ENCODE data around the gene CERS2.

The CERS2 gene

GRCh38 chr1:150995896-150996295, 21.3 kb upstream of the CERS2 start:
- Histone ChIP-seq H3K4me3 (ENCODE audit: low read length) (no peak overlapping the region), H3K9me3 (ENCODE audit: control insufficient read depth, low read depth, low read length) (no peaks in the 10 kb centered on the region), H3K4me1 (ENCODE audit: control insufficient read depth, low read depth, low read length) (no peaks in the 10 kb centered on the region), H3K36me3 (ENCODE audit: control insufficient read depth, low read depth, low read length) (no peaks in the 10 kb centered on the region), H3K27me3 (ENCODE audit: control insufficient read depth, insufficient read depth, low read length) (no peaks in the 10 kb centered on the region), H3K27ac (ENCODE audit: low read length) (no peak overlapping the region), H3K9ac (ENCODE audit: low read length) (no peak overlapping the region)

GRCh38 chr1:150995460-150995859, 20.8 kb upstream of the CERS2 start:
- Histone ChIP-seq H3K4me3 (ENCODE audit: low read length) (no peak overlapping the region), H3K27me3 (ENCODE audit: control insufficient read depth, insufficient read depth, low read length) (no peaks in the 10 kb centered on the region), H3K27ac (ENCODE audit: low read length) (no peak overlapping the region), H3K9me3 (ENCODE audit: control insufficient read depth, low read depth, low read length) (no peaks in the 10 kb centered on the region), H3K4me1 (ENCODE audit: control insufficient read depth, low read depth, low read length) (no peaks in the 10 kb centered on the region), H3K9ac (ENCODE audit: low read length) (no peak overlapping the region), H3K36me3 (ENCODE audit: control insufficient read depth, low read depth, low read length) (no peaks in the 10 kb centered on the region)

- Histone ChIP-seq H3K36me3 (ENCODE audit: control insufficient read depth, low read depth, low read length) (no peaks in the 10 kb centered on the region), H3K27me3 (ENCODE audit: control insufficient read depth, insufficient read depth, low read length) (no peaks in the 10 kb centered on the region), H3K9ac (ENCODE audit: low read length) (no peak overlapping the region), H3K9me3 (ENCODE audit: control insufficient read depth, low read depth, low read length) (no peaks in the 10 kb centered on the region), H3K4me3 (ENCODE audit: low read length) (no peak overlapping the region), H3K27ac (ENCODE audit: low read length) (no peak overlapping the region), H3K4me1 (ENCODE audit: control insufficient read depth, low read depth, low read length) (no peaks in the 10 kb centered on the region)
These were observed 19.6 kb upstream of the CERS2 start for GRCh38 chr1:150994248-150994647.

- H3K9me3 ChIP-seq (ENCODE audit: control insufficient read depth, low read depth, low read length), result no peaks in the 10 kb centered on the region
- no peak overlapping the region for H3K4me3 ChIP-seq (ENCODE audit: low read length)
- H3K4me1 ChIP-seq (ENCODE audit: control insufficient read depth, low read depth, low read length), result no peaks in the 10 kb centered on the region
- no peaks in the 10 kb centered on the region for H3K27me3 ChIP-seq (ENCODE audit: control insufficient read depth, insufficient read depth, low read length)
- H3K36me3 ChIP-seq (ENCODE audit: control insufficient read depth, low read depth, low read length), result no peaks in the 10 kb centered on the region
- no peak overlapping the region for H3K27ac ChIP-seq (ENCODE audit: low read length)
- H3K9ac ChIP-seq (ENCODE audit: low read length), result no peak overlapping the region
These were observed 18.0 kb upstream of the CERS2 start for GRCh38 chr1:150992626-150993025.

GRCh38 chr1:150987924-150988323, 13.3 kb upstream of the CERS2 start:
- Histone ChIP-seq H3K9ac (ENCODE audit: low read length) (no peak overlapping the region), H3K36me3 (ENCODE audit: control insufficient read depth, low read depth, low read length) (no peaks in the 10 kb centered on the region), H3K27ac (ENCODE audit: low read length) (no peak overlapping the region), H3K27me3 (ENCODE audit: control insufficient read depth, insufficient read depth, low read length) (no peaks in the 10 kb centered on the region), H3K4me1 (ENCODE audit: control insufficient read depth, low read depth, low read length) (no peaks in the 10 kb centered on the region), H3K9me3 (ENCODE audit: control insufficient read depth, low read depth, low read length) (no peaks in the 10 kb centered on the region), H3K4me3 (ENCODE audit: low read length) (no peak overlapping the region)

GRCh38 chr1:150985179-150985825, 10.7 kb upstream of the CERS2 start:
- H3K4me3 ChIP-seq (ENCODE audit: low read length), result no peak overlapping the region
- H3K9me3 ChIP-seq (ENCODE audit: control insufficient read depth, low read depth, low read length), result no peaks in the 10 kb centered on the region
- no peak overlapping the region for H3K27ac ChIP-seq (ENCODE audit: low read length)
- H3K9ac ChIP-seq (ENCODE audit: low read length), result no peak overlapping the region
- no peaks in the 10 kb centered on the region for H3K36me3 ChIP-seq (ENCODE audit: control insufficient read depth, low read depth, low read length)
- peaks cover 15% of the 10 kb centered on the region for H3K4me1 ChIP-seq (ENCODE audit: control insufficient read depth, low read depth, low read length)
- H3K27me3 ChIP-seq (ENCODE audit: control insufficient read depth, insufficient read depth, low read length), result no peaks in the 10 kb centered on the region

- H3K27me3 ChIP-seq (ENCODE audit: control insufficient read depth, insufficient read depth, low read length), result no peaks in the 10 kb centered on the region
- no peaks in the 10 kb centered on the region for H3K9me3 ChIP-seq (ENCODE audit: control insufficient read depth, low read depth, low read length)
- H3K4me3 ChIP-seq (ENCODE audit: low read length), result peak within 1 kb of the TSS; percentile 20
- peak within 1 kb of the TSS; percentile 38 for H3K27ac ChIP-seq (ENCODE audit: low read length)
- H3K4me1 ChIP-seq (ENCODE audit: control insufficient read depth, low read depth, low read length), result peaks cover 20% of the 10 kb centered on the region
- peak within 1 kb of the TSS; percentile 18 for H3K9ac ChIP-seq (ENCODE audit: low read length)
- no peaks in the 10 kb centered on the region for H3K36me3 ChIP-seq (ENCODE audit: control insufficient read depth, low read depth, low read length)
These were observed 7.4 kb upstream of the CERS2 start, which contains the start of gene ANXA9 for GRCh38 chr1:150981805-150982712. TSS of gene ANXA9 (plus strand) at chr1:150982292. CDS start at chr1:150983106, 814 bp downstream.

GRCh38 chr1:150981177-150981804, 6.7 kb upstream of the CERS2 start:
- H3K27ac ChIP-seq (ENCODE audit: low read length), result peak overlapping the region; percentile 38
- peaks cover 28% of the 10 kb centered on the region for H3K4me1 ChIP-seq (ENCODE audit: control insufficient read depth, low read depth, low read length)
- H3K9me3 ChIP-seq (ENCODE audit: control insufficient read depth, low read depth, low read length), result no peaks in the 10 kb centered on the region
- no peaks in the 10 kb centered on the region for H3K27me3 ChIP-seq (ENCODE audit: control insufficient read depth, insufficient read depth, low read length)
- no peaks in the 10 kb centered on the region for H3K36me3 ChIP-seq (ENCODE audit: control insufficient read depth, low read depth, low read length)
- H3K4me3 ChIP-seq (ENCODE audit: low read length), result peak overlapping the region; percentile 20
- H3K9ac ChIP-seq (ENCODE audit: low read length), result peak overlapping the region; percentile 18

GRCh38 chr1:150979092-150980056, 4.7 kb upstream of the CERS2 start:
- no peaks in the 10 kb centered on the region for H3K36me3 ChIP-seq (ENCODE audit: control insufficient read depth, low read depth, low read length)
- H3K9me3 ChIP-seq (ENCODE audit: control insufficient read depth, low read depth, low read length), result no peaks in the 10 kb centered on the region
- H3K9ac ChIP-seq (ENCODE audit: low read length), result no peak overlapping the region
- no peak overlapping the region for H3K4me3 ChIP-seq (ENCODE audit: low read length)
- H3K27ac ChIP-seq (ENCODE audit: low read length), result no peak overlapping the region
- peaks cover 32% of the 10 kb centered on the region for H3K4me1 ChIP-seq (ENCODE audit: control insufficient read depth, low read depth, low read length)
- no peaks in the 10 kb centered on the region for H3K27me3 ChIP-seq (ENCODE audit: control insufficient read depth, insufficient read depth, low read length)

GRCh38 chr1:150976879-150977694, 2.5 kb upstream of the CERS2 start:
- H3K36me3 ChIP-seq (ENCODE audit: control insufficient read depth, low read depth, low read length), result no peaks in the 10 kb centered on the region
- H3K9ac ChIP-seq (ENCODE audit: low read length), result no peak overlapping the region
- H3K4me1 ChIP-seq (ENCODE audit: control insufficient read depth, low read depth, low read length), result peaks cover 43% of the 10 kb centered on the region
- no peaks in the 10 kb centered on the region for H3K9me3 ChIP-seq (ENCODE audit: control insufficient read depth, low read depth, low read length)
- H3K27ac ChIP-seq (ENCODE audit: low read length), result no peak overlapping the region
- H3K4me3 ChIP-seq (ENCODE audit: low read length), result no peak overlapping the region
- H3K27me3 ChIP-seq (ENCODE audit: control insufficient read depth, insufficient read depth, low read length), result no peaks in the 10 kb centered on the region
